Spleen (tissue), 7 donors: ENCODE measurements around the gene ZSWIM6.

Experiments
- CTCF ChIP-seq, 11 experiments: fragments of 200-600 bp in 7 of 11; fragments of 450-650 bp in 4 of 11; sonication (generic) in 4 of 11; IDR thresholded peaks in 8 of 11; conservative IDR thresholded peaks in 3 of 11; 1 replicate in 7 of 11; 2 replicates in 4 of 11; pipeline versions ENCODE4 v1.4.0 to v1.8.0; 2016 to 2021; ENCODE audit warnings: antibody characterized with exemption in 11 of 11, inconsistent platforms in 4 of 11, mild to moderate bottlenecking in 1 of 11
- POLR2A ChIP-seq, 3 donors: fragments of 450-650 bp; IDR thresholded peaks; one replicate each; pipeline ENCODE4 v1.5.1; 2017; ENCODE audit warnings: antibody characterized with exemption in 3 of 3, mild to moderate bottlenecking in 1 of 3
- POLR2AphosphoS5 ChIP-seq, 3 donors: sonication (generic); formaldehyde crosslinking; IDR thresholded peaks; one replicate each; pipeline ENCODE4 v1.5.1; 2017; ENCODE audit warnings: antibody characterized with exemption in 3 of 3
- donor health status: DM: no; HTN: no; CAD: no; lungs with moderate emphysema.
- donor health status: DM: no; HTN: no; CAD: no.
- donor health status: DM: no; HTN: no; CAD: no.

DNA sequence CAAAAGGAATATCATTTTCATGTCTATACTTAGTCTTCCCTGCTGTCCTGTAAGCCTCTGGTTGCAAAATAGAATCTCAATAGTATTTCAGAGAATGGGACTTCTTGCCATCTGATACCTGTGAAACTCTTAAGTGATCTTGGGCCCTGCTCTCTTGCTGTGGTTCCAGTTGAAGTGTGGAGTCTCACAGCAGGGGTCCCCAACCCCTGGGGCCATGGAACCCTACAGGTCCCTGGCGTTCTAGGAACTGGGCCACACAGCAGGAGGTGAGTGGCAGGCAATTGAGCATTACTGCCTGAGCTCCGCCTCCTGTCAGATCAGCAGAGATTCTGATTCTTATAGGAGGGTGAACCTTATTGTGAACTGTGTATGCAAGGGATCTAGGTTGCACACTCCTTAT, 65.9 kb downstream of the ZSWIM6 start:
- TF ChIP-seq CTCF (IDR thresholded peaks at IDR 0.05 in 8 of 11, conservative IDR thresholded peaks at IDR 0.05 in 3 of 11) = no peak
- TF ChIP-seq POLR2A (IDR thresholded peaks at IDR 0.05) = no peak
- no peak for TF ChIP-seq POLR2AphosphoS5 (IDR thresholded peaks at IDR 0.05)
